Astrocyte (in vitro differentiated cells and primary cell): Measurements from ENCODE around the gene RNF223.

ENCODE experiments used
- EZH2 ChIP-seq: IDR thresholded peaks from 2 replicates; pipeline ENCODE4 v1.6.1; 2012; ENCODE audit warnings: mild to moderate bottlenecking, low read length, inconsistent platforms; ENCODE audit not compliant: insufficient read depth
- TF ChIP-seq, protein P1 (sequence below): IDR thresholded peaks from 2 replicates; pipeline ENCODE4 v1.5.1; 2011; ENCODE audit warnings: low read depth, mild to moderate bottlenecking, inconsistent platforms, low read length, moderate library complexity; ENCODE audit not compliant: insufficient read depth

DNA sequence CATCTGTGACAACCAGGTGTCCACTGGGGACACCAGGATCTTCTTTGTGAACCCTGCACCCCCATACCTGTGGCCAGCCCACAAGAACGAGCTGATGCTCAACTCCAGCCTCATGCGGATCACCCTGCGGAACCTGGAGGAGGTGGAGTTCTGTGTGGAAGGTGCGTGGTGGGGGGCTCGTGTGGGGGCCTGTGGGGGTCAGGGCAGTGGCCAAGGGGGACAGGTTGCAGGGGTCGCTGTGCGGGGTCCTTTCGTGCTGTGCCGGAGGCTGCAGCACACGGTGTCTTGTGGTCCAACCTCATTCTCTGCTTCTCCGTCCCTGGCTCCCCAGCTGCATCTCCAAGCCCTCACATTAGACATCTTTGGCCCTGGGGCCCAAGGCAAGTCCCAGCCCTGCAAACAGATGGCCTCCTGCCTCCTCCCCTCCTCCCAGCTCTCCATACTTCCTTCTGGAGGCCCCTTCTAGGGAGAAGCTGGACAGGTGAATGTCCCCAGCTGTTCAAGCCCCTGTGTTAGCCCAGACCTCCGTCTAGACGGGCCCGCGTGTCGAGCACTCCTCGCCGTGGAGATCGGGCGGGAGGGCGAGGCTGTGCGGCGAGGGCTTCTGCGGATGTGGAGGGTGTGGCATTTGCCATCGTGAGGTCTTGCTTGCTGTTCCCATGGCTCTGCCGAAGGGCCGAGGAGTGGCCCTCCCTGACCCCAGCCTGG, 51.6 kb downstream of the RNF223 start:
- TF ChIP-seq, protein P1, sequence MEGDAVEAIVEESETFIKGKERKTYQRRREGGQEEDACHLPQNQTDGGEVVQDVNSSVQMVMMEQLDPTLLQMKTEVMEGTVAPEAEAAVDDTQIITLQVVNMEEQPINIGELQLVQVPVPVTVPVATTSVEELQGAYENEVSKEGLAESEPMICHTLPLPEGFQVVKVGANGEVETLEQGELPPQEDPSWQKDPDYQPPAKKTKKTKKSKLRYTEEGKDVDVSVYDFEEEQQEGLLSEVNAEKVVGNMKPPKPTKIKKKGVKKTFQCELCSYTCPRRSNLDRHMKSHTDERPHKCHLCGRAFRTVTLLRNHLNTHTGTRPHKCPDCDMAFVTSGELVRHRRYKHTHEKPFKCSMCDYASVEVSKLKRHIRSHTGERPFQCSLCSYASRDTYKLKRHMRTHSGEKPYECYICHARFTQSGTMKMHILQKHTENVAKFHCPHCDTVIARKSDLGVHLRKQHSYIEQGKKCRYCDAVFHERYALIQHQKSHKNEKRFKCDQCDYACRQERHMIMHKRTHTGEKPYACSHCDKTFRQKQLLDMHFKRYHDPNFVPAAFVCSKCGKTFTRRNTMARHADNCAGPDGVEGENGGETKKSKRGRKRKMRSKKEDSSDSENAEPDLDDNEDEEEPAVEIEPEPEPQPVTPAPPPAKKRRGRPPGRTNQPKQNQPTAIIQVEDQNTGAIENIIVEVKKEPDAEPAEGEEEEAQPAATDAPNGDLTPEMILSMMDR = no peak
- no peak for TF ChIP-seq EZH2
